ENCODE measurements around the gene ASB15.

The ASB15 gene

DNA sequence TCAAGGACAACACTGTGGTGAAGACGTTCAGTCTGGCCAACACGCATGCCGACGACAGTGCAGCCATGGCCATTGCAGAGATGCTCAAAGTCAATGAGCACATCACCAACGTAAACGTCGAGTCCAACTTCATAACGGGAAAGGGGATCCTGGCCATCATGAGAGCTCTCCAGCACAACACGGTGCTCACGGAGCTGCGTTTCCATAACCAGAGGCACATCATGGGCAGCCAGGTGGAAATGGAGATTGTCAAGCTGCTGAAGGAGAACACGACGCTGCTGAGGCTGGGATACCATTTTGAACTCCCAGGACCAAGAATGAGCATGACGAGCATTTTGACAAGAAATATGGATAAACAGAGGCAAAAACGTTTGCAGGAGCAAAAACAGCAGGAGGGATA, 60.7 kb downstream of the ASB15 start:
- no peak for DNase-seq (ENCODE audit: low read depth in 2 of 3, low spot score in 1 of 3)

DNA sequence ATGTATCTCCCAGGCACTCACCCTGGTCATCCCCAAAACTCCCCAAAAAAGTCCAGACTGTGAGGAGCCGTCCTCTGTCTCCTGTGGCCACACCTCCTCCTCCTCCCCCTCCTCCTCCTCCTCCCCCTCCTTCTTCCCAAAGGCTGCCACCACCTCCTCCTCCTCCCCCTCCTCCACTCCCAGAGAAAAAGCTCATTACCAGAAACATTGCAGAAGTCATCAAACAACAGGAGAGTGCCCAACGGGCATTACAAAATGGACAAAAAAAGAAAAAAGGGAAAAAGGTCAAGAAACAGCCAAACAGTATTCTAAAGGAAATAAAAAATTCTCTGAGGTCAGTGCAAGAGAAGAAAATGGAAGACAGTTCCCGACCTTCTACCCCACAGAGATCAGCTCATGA, 61.1 kb downstream of the ASB15 start:
- DNase-seq (ENCODE audit: low read depth in 2 of 3, low spot score in 1 of 3), result no peak

DNA sequence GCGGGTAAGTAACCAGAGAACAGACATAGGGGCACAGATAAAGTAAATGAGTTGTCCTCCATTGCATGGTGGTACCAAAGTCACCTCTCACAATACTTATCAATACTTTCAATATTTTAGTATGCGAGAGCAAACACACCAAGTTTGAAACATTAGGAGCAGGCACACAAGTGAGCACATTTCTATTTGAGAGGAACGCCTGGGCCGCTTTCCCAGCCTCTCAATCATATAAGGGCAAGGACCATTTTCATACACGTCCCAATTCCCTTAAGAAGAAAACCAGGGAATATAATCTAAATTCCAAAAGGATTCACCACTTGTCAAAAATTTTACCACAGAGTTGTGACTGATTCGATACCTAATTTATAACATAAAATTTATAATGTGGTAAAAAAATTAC, 61.6 kb downstream of the ASB15 start:
- no peak for DNase-seq (ENCODE audit: low read depth in 2 of 3, low spot score in 1 of 3)

DNA sequence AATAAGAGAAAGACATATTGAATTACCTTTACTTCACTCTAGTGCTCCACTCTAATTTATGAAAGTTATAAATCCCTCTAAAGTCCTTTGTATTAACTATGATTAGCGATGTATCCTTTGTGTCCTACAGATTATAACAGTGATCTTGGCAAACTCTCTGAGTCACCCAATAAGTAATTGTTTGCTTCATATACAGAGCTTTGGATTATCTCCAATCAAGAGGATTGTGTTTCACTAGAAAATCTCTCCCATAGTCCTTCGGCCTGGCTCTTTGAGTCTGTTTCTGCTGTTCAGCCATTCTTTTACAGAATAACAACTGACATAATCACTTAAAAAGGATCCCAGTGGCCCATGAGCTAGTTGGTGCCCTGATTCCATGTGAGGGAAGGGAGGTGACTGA, 63.5 kb downstream of the ASB15 start:
- DNase-seq (ENCODE audit: low read depth in 2 of 3, low spot score in 1 of 3), result no peak

DNA sequence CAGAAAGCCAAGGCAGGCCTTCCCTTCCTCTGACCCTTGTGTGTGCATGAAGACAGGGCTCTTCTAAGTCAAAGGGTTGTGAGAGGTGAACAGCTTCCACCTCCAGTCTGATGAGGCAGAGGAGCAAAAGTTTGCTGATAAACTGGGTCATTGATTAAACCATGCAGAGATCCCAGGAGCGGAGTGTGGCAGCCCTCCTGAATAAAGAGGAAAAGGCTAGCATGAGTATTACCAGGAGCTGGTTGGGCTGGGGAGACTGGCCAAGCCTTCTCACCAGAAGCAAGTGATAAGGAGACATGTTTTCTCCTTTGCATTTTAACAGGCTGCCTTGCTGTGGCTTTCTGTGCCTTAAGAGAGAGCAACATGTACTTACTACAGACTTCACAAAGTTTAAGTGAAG, 64.3 kb downstream of the ASB15 start:
- DNase-seq (ENCODE audit: low read depth in 2 of 3, low spot score in 1 of 3), result no peak

GRCh38 chr7:123666492-123666891, 64.9 kb downstream of the ASB15 start:
- no peak for DNase-seq (ENCODE audit: low read depth in 2 of 3, low spot score in 1 of 3)

DNA sequence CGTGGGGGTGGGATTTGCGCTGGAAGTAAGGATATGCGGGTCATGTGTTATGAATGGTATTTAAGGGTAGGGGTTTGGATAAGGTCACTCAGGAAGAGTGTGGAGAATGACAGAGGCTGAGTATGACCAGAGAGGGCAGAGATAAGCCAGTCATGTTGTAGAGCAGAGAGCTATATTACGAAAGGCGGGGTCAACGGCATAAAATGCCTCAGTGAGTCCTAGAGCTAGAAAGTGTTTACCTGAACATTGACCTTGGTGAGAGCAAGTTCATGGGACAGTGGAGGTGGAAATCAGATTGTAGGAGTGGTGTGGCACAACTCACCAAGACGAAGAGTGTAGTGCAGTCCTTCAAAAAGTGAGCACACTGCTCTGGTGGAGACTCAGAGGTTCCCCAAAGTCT, 67.9 kb downstream of the ASB15 start:
- no peak for DNase-seq (ENCODE audit: low read depth in 2 of 3, low spot score in 1 of 3)

DNA sequence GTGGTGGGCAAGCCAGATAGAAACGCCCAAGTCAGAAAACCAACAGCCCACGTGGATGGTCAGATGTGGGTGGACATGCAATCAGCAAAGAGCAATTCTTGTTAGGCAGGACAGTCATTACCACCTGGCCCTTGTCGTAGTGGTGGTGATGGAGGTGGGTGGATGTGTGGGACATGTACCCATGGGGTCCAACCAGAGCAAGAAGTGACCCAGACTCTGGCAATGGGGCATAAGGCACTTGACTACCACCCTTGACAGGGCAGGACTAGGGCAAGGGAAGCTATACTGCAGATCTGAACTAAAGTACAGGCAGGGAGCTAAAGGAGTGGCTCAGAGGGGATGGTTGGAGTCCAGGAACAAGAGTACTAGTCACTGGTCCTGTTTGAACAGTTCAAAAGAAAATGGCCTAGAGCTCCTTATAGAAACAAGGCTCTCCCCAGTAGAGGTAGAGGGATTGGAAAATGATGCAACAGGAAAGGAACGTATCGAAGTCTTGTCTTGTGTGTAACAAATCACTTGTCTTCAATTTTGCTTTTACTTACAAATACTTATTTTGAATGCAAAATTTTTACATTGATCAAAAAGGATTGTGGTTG, 71.6 kb downstream of the ASB15 start:
- no peak for DNase-seq (ENCODE audit: low read depth in 2 of 3, low spot score in 1 of 3)

GRCh38 chr7:123673752-123674398, 72.3 kb downstream of the ASB15 start:
- DNase-seq (ENCODE audit: low read depth in 2 of 3, low spot score in 1 of 3), result no peak

DNA sequence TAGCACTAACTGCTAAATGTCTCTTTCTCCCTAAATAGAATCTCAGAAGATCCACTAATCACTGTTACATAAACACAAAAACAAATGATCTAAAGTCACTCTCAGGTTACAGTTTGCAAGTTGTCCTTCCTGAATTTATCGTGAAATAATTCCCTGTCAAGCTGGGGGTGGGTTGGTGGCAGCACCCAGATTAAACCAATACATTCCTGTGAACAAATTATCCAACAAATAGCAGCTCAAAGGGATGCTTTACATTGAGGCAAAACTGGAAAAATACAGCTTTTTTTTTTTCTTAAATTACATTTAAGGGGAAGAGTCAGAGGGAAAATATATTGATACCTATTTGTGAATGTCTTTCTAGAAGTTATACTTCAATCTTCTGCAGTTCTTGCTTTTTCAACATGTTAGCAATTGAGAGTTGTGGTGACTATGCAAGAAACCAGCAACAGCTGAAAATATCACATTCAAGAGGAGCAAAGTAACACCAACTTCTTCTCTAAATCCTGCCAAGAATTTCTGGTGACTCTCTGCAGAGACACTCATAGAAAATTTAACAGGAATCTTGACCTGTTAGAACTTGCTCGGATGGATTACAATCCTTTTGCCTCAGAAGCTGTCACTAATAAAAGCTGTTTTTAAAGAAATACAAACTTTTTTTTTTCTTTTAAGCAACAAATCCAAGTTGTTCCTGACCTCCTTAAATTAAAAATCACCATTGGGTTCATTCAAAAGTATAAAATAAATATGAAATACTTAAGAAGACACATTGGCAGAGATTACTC, 73.0 kb downstream of the ASB15 start:
- no peak for DNase-seq (ENCODE audit: low read depth in 2 of 3, low spot score in 1 of 3)

DNA sequence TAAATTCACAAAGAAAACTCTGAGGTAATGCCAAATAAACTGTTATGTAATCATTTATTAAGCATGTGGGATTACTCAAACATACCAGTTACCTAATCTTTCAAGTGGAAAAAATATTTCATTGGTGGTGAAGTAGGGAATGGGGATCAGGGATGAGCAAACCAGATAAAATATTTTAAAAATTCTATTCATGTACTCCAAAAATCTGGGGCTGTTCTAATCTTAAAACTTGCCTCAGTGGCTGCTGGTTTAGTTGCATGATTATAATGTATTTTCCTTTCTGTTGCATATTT, 73.5 kb downstream of the ASB15 start:
- no peak for DNase-seq (ENCODE audit: low read depth in 2 of 3, low spot score in 1 of 3)

- no peak for DNase-seq (ENCODE audit: low read depth in 2 of 3, low spot score in 1 of 3)
Observed at GRCh38 chr7:123677061-123677715, 75.6 kb downstream of the ASB15 start.

- DNase-seq (ENCODE audit: low read depth in 2 of 3, low spot score in 1 of 3), result no peak
Observed at GRCh38 chr7:123679614-123680013, 78.0 kb downstream of the ASB15 start.

DNA sequence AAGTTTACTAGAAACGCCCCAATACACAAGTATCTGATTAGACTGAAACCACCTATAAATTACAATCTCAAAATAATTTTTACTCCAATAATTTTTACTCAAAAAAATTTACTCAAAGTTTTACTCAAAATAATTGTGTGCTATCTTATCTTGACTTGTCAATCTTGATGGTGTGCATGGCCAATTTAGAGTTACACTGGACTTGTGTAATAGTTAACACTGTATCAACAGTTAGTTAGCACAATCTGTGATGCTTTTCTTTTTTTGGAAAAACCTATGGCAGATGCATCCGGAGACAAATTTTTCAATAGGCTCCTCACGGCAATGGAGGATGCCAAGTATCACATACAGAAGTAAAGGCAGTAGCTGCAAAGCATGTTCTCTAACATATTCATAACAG, 79.0 kb downstream of the ASB15 start:
- DNase-seq (ENCODE audit: low read depth in 2 of 3, low spot score in 1 of 3), result no peak

DNA sequence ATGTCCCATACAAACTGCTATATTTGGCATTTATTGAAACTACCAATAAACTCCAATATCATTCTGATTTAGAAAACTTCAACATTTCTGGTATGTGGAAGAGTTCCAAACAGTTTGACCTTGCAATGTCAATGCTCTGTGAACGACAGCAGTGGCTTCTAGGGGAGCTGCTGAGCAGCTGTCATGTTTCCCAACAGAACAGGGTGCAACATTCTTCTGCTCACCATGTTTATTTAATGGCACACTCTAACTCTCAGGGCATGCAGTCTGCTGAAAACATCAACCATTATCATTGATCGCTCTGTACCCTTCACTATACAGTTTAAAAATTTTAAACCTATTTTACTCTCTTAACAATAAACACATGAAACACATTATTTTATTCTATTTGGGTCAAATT, 79.9 kb downstream of the ASB15 start:
- no peak for DNase-seq (ENCODE audit: low read depth in 2 of 3, low spot score in 1 of 3)

DNA sequence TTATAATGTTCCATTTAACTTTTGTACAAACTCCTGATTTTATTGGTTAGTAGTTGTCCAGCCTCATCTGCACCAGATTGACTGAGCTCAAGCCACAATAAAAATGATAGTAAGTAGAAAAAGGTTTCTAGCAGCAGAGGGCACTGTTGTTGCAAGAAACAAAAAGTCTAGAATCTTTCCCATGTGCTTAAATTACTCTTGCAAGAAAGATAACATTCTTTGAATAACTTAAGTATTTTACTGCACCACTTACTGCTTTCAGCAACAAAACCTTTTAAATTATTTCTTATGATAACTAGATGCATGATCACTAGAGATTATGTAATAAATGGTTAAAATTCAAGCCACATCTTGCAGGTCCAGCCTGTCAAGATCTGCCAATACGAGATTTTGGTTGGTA, 81.1 kb downstream of the ASB15 start:
- DNase-seq (ENCODE audit: low read depth in 2 of 3, low spot score in 1 of 3), result peak in 1 of 3 donors; percentile 34

- DNase-seq (ENCODE audit: low read depth in 2 of 3, low spot score in 1 of 3), result no peak
Observed at GRCh38 chr7:123687161-123687560, 85.5 kb downstream of the ASB15 start.

DNA sequence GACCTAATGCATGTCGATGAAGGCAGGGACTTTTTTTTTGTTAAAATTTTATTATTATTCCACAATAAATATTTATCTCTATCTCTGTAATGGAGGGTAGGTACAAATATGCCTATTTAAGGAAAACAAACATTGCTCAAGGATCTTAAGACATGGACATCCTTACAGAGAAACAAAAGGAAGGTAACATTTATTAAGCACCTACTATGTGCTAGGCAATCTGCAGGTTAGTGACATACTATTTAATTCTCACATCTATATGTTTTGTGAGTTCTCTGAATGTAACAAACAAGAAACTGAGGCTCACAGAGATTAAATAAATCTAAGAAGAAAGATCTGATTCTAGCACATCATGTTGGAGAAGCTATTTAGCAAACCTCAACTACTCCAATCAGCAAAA, 86.1 kb downstream of the ASB15 start:
- no peak for DNase-seq (ENCODE audit: low read depth in 2 of 3, low spot score in 1 of 3)
